Lung microvascular endothelial cell (primary cell): Measurements from ENCODE around the gene XPO4. TPM values are rescaled to one million over a fixed set of nuclear protein-coding genes. Genes with fewer than 3 reads are reported as not detected.
A peak's percentile ranks its signal among the peaks of the same experiment; 100 is the strongest.
"Not testable (repeated sequence)": the region's sequence is repeated elsewhere in the genome, so short reads cannot be mapped to it uniquely, and the experiment has no call there.

Experiments
- DNase-seq, 2 donors: peaks; one replicate each; pipeline versions ENCODE4 v3.0.0 to v3.0.0-alpha.2; 2010; ENCODE audit warnings: low read depth in 2 of 2
- total RNA-seq: library from RNA; depleted of rRNA; stranded (reverse); fragments of >200 nt; gene quantifications from 2 replicates; pipeline ENCODE4 v1.2.1, GENCODE V29; 2014

The XPO4 gene
- total RNA-seq, 1 donor from 2014 or later, result 16.7 TPM

- peak in 1 of 2 donors; percentile 54 for DNase-seq
Observed at GRCh38 chr13:20788312-20788711, 114.2 kb downstream of the XPO4 start.

- DNase-seq, result peak in 1 of 2 donors; percentile 15
Observed at GRCh38 chr13:20787180-20787579, 115.4 kb downstream of the XPO4 start.

- DNase-seq, result no peak
Observed at GRCh38 chr13:20782116-20782708, 120.3 kb downstream of the XPO4 start.

- DNase-seq, result no peak
Observed at GRCh38 chr13:20780317-20780716, 122.2 kb downstream of the XPO4 start.

- DNase-seq, result no peak
Observed at GRCh38 chr13:20779405-20779804, 123.1 kb downstream of the XPO4 start.

- DNase-seq, result no peak
Observed at GRCh38 chr13:20778311-20778710, 124.2 kb downstream of the XPO4 start.

GRCh38 chr13:20776751-20777150, 125.8 kb downstream of the XPO4 start:
- DNase-seq, result no peak

- no peak for DNase-seq
Observed at GRCh38 chr13:20775961-20776360, 126.6 kb downstream of the XPO4 start.

- no peak for DNase-seq
Observed at GRCh38 chr13:20774746-20775145, 127.8 kb downstream of the XPO4 start.

GRCh38 chr13:20773194-20774080, 129.1 kb downstream of the XPO4 start, which contains the start of gene EEF1AKMT1:
TSS of gene EEF1AKMT1 (minus strand) at chr13:20773961. CDS start at chr13:20757598, 16,363 bp downstream.
- DNase-seq, result peak; percentile 93 to 95

GRCh38 chr13:20772401-20773131, 130.0 kb downstream of the XPO4 start:
- DNase-seq, result no peak

- no peak for DNase-seq
Observed at GRCh38 chr13:20769834-20770233, 132.7 kb downstream of the XPO4 start.

- peak; percentile 65 to 92 for DNase-seq
Observed at GRCh38 chr13:20769091-20769490, 133.5 kb downstream of the XPO4 start.

GRCh38 chr13:20767309-20767943, 135.1 kb downstream of the XPO4 start:
- no peak for DNase-seq

- DNase-seq, result peak in 1 of 2 donors; percentile 10
Observed at GRCh38 chr13:20760872-20761271, 141.7 kb downstream of the XPO4 start.

- no peak for DNase-seq
Observed at GRCh38 chr13:20754009-20754408, 148.5 kb downstream of the XPO4 start.

GRCh38 chr13:20749377-20749776, 153.2 kb downstream of the XPO4 start:
- no peak for DNase-seq

- DNase-seq, result not testable (repeated sequence)
Observed at GRCh38 chr13:20743830-20744404, 158.6 kb downstream of the XPO4 start.

- DNase-seq, result no peak
Observed at GRCh38 chr13:20740021-20740420, 162.5 kb downstream of the XPO4 start.

- DNase-seq, result no peak
Observed at GRCh38 chr13:20738616-20739015, 163.9 kb downstream of the XPO4 start.
